HCT116 (cell line): ENCODE data around the gene SELENOM.
"Not testable (repeated sequence)": the region's sequence is repeated elsewhere in the genome, so short reads cannot be mapped to it uniquely, and the experiment has no call there.

Experiments
- EZH2phosphoT487 ChIP-seq: fragments of 200-600 bp; IDR thresholded peaks from 2 replicates; pipeline ENCODE4 v1.6.1; 2018; ENCODE audit warnings: antibody characterized with exemption, borderline replicate concordance
- POLR2A ChIP-seq: IDR thresholded peaks from 2 replicates; pipeline ENCODE4 v1.7.0; 2011; ENCODE audit warnings: borderline replicate concordance; ENCODE audit not compliant: insufficient read depth, insufficient read length; ENCODE audit errors: extremely low read depth
- POLR2AphosphoS5 ChIP-seq: IDR thresholded peaks from 2 replicates; pipeline ENCODE4 v1.6.1; 2011; ENCODE audit warnings: mild to moderate bottlenecking, low read depth, low read length, moderate library complexity
- RAD21 ChIP-seq: IDR thresholded peaks from 2 replicates; pipeline ENCODE4 v1.6.1; 2012; ENCODE audit warnings: low read depth, mild to moderate bottlenecking
- SIN3A ChIP-seq: IDR thresholded peaks from 2 replicates; pipeline ENCODE4 v1.6.1; 2012; ENCODE audit warnings: low read depth
- SP1 ChIP-seq: IDR thresholded peaks from 2 replicates; pipeline ENCODE4 v1.6.1; 2012; ENCODE audit warnings: low read depth
- TF ChIP-seq, protein P1 (sequence below), 3 experiments: fragments of 200-600 bp in 1 of 3; sonication (generic) in 1 of 3; IDR thresholded peaks in 2 of 3; conservative IDR thresholded peaks in 1 of 3; 2 replicates each; pipeline ENCODE4 v1.5.1; 2012 to 2017; ENCODE audit warnings: low read depth in 2 of 3, low read length in 2 of 3, antibody characterized with exemption in 1 of 3, borderline replicate concordance in 1 of 3, control low read depth in 1 of 3, mild to moderate bottlenecking in 1 of 3, mixed read lengths in 1 of 3, mixed run types in 1 of 3, moderate library complexity in 1 of 3; ENCODE audit not compliant: insufficient read depth in 1 of 3
- TF ChIP-seq, protein P2 (sequence below): IDR thresholded peaks from 2 replicates; pipeline ENCODE4 v1.6.1; 2012; ENCODE audit warnings: low read depth
- TF ChIP-seq, protein P3 (sequence below): IDR thresholded peaks from 2 replicates; pipeline ENCODE4 v1.6.1; 2012
- TF ChIP-seq, protein P4 (sequence below): IDR thresholded peaks from 2 replicates; pipeline ENCODE4 v1.6.1; 2011; ENCODE audit warnings: mild to moderate bottlenecking, low read length, moderate library complexity; ENCODE audit not compliant: insufficient replicate concordance; ENCODE audit errors: extremely low read depth

DNA sequence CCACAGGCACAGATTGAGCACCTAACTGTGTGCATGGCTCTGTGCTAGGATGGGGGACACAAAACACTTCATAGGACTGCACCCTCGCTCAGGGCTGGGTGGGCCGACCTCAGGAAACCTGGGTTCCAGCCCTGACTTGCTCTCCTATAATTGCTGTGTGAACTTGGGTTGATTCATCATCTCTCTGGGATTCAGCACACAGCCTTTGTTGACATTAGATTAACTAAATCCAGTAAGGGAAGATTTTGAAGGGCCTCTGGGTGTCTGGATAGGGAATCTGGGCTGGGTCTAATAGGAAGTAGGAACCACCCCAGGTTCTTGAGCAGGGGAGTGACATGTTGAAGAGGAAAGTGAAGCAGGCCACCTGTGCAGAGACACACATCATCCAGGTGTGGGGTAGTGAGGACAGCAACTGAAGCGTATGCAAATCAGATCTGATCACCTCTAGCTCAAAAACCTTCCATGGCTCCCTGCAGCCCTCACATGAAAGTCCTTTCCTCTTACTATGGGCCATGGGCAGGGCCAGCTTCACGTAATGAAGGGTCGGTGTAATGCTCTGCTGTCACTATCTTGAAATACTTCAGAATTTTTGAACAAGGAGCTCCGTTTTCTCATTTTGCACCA is 37.6 kb downstream of the SELENOM start:
- TF ChIP-seq, protein P1, sequence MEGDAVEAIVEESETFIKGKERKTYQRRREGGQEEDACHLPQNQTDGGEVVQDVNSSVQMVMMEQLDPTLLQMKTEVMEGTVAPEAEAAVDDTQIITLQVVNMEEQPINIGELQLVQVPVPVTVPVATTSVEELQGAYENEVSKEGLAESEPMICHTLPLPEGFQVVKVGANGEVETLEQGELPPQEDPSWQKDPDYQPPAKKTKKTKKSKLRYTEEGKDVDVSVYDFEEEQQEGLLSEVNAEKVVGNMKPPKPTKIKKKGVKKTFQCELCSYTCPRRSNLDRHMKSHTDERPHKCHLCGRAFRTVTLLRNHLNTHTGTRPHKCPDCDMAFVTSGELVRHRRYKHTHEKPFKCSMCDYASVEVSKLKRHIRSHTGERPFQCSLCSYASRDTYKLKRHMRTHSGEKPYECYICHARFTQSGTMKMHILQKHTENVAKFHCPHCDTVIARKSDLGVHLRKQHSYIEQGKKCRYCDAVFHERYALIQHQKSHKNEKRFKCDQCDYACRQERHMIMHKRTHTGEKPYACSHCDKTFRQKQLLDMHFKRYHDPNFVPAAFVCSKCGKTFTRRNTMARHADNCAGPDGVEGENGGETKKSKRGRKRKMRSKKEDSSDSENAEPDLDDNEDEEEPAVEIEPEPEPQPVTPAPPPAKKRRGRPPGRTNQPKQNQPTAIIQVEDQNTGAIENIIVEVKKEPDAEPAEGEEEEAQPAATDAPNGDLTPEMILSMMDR (IDR thresholded peaks at IDR 0.05 in 2 of 3, conservative IDR thresholded peaks at IDR 0.05 in 1 of 3; ENCODE audit: borderline replicate concordance in 1 of 3, insufficient read depth in 1 of 3, low read depth in 2 of 3, low read length in 2 of 3), result not testable (repeated sequence)
- not testable (repeated sequence) for TF ChIP-seq POLR2A, SP1, EZH2phosphoT487, RAD21, POLR2AphosphoS5, SIN3A
- TF ChIP-seq, protein P2, sequence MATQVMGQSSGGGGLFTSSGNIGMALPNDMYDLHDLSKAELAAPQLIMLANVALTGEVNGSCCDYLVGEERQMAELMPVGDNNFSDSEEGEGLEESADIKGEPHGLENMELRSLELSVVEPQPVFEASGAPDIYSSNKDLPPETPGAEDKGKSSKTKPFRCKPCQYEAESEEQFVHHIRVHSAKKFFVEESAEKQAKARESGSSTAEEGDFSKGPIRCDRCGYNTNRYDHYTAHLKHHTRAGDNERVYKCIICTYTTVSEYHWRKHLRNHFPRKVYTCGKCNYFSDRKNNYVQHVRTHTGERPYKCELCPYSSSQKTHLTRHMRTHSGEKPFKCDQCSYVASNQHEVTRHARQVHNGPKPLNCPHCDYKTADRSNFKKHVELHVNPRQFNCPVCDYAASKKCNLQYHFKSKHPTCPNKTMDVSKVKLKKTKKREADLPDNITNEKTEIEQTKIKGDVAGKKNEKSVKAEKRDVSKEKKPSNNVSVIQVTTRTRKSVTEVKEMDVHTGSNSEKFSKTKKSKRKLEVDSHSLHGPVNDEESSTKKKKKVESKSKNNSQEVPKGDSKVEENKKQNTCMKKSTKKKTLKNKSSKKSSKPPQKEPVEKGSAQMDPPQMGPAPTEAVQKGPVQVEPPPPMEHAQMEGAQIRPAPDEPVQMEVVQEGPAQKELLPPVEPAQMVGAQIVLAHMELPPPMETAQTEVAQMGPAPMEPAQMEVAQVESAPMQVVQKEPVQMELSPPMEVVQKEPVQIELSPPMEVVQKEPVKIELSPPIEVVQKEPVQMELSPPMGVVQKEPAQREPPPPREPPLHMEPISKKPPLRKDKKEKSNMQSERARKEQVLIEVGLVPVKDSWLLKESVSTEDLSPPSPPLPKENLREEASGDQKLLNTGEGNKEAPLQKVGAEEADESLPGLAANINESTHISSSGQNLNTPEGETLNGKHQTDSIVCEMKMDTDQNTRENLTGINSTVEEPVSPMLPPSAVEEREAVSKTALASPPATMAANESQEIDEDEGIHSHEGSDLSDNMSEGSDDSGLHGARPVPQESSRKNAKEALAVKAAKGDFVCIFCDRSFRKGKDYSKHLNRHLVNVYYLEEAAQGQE, result not testable (repeated sequence)
- TF ChIP-seq, protein P3, sequence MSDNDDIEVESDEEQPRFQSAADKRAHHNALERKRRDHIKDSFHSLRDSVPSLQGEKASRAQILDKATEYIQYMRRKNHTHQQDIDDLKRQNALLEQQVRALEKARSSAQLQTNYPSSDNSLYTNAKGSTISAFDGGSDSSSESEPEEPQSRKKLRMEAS, result not testable (repeated sequence)
- TF ChIP-seq, protein P4, sequence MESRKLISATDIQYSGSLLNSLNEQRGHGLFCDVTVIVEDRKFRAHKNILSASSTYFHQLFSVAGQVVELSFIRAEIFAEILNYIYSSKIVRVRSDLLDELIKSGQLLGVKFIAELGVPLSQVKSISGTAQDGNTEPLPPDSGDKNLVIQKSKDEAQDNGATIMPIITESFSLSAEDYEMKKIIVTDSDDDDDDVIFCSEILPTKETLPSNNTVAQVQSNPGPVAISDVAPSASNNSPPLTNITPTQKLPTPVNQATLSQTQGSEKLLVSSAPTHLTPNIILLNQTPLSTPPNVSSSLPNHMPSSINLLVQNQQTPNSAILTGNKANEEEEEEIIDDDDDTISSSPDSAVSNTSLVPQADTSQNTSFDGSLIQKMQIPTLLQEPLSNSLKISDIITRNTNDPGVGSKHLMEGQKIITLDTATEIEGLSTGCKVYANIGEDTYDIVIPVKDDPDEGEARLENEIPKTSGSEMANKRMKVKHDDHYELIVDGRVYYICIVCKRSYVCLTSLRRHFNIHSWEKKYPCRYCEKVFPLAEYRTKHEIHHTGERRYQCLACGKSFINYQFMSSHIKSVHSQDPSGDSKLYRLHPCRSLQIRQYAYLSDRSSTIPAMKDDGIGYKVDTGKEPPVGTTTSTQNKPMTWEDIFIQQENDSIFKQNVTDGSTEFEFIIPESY, result not testable (repeated sequence)
